Left ventricle myocardium inferior (tissue), 1 donor: ENCODE measurements around the gene INO80D. TPM values are rescaled to one million over a fixed set of nuclear protein-coding genes. Genes with fewer than 3 reads are reported as not detected.

Source experiments
- DNase-seq: peaks from one replicate; pipeline ENCODE4 v3.0.0-alpha.2; 2020
- H3K27ac ChIP-seq: fragments of 200-600 bp; replicated peaks from 2 replicates; pipeline ENCODE4 v1.8.0; 2021
- H3K27me3 ChIP-seq: fragments of 200-600 bp; 2 replicates; pipeline ENCODE4 v1.8.0; 2021; ENCODE audit warnings: low read depth
- H3K36me3 ChIP-seq: fragments of 200-600 bp; 2 replicates; pipeline ENCODE4 v1.8.0; 2021
- H3K4me1 ChIP-seq: fragments of 200-600 bp; 2 replicates; pipeline ENCODE4 v1.8.0; 2021
- H3K4me3 ChIP-seq: fragments of 200-600 bp; 2 replicates; pipeline ENCODE4 v1.8.0; 2021; ENCODE audit warnings: mild to moderate bottlenecking, moderate library complexity
- H3K9me3 ChIP-seq: fragments of 200-600 bp; replicated peaks from 2 replicates; pipeline ENCODE4 v1.8.0; 2021
- CTCF ChIP-seq: fragments of 200-600 bp; IDR thresholded peaks from 2 replicates; pipeline ENCODE4 v1.8.0; 2021; ENCODE audit warnings: antibody characterized with exemption, mild to moderate bottlenecking, borderline replicate concordance
- intact Hi-C: fragments of 100-400 bp; cut with micrococcal nuclease; formaldehyde crosslinking; loops from one replicate; pipeline ENCODE4 v1.11.0; 2022
- total RNA-seq: library from RNA; stranded (reverse); fragmentation: NEBNext Ultra II Directional; extraction: Animal tissue kit (Norgen Biotek cat#: 25700); gene quantifications from one replicate; pipeline ENCODE4 v1.2.1, GENCODE V29; 2021
- donor health status: DM: no; HTN: yes; CAD: no; lungs with severe emphysema.

INO80D gene
- total RNA-seq, 1 donor from 2014 or later: 12.8 TPM

DNA sequence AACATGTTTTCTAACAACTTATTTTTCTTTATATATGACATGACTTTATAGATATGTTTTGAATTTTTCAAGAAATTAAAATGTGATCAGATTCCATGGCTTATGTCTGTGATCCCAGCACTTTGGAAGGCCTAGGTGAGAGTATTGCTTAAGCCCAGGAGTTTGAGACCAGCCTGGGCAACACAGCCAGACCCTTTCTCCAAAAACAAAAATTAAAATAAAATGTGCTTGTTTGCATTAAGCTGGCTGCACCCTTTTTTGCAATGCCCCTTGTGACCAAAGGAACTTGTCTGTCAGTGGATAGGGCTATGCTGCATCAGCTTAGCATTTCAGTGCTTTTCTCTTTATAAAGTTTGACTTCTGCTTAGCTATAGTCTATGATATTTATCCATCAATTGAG, 2.3 kb upstream of the INO80D start:
- H3K4me3 ChIP-seq: no peak overlapping the region
- no peaks in the 10 kb centered on the region for H3K9me3 ChIP-seq
- peak overlapping the region; percentile 11 for H3K27ac ChIP-seq
- intact Hi-C loops: no loop called here
- no peak for DNase-seq
- H3K36me3 ChIP-seq: peaks cover 14% of the 10 kb centered on the region
- TF ChIP-seq CTCF: no peak
- peaks cover 47% of the 10 kb centered on the region for H3K4me1 ChIP-seq
- no peaks in the 10 kb centered on the region for H3K27me3 ChIP-seq

DNA sequence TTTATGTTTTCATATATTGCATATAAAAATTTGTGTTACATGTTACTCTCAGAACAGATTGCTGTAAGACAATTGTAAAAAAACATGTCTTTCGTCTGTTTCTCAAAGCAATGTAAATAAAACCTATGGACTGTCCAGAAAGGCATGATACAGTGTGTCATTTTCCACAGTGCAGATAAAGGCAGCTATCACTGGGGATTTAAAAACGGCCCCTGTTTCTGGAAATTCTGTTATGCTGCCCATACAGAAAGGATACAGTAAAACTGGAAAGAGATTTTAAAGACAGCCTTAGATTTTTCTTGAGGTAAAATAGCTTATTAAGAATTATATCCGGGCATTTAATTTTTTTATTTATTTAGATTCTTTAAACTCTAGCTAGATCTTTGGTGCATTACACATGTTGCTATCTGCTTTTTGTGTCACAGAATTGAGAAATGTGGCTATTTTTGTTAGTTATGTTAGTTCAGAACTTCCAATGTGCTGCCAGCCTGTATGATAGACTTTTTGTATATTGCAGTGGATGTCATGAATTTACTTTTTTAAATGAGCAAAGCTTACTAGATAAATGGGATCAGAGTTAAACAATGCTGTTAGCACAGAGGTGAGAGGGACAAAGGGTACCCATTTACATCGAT, 859 bp upstream of the INO80D start:
- no peaks in the 10 kb centered on the region for H3K27me3 ChIP-seq
- no peak for TF ChIP-seq CTCF
- H3K36me3 ChIP-seq: peaks cover 14% of the 10 kb centered on the region
- no peak for DNase-seq
- peak overlapping the region; percentile 92 for H3K4me3 ChIP-seq
- no peaks in the 10 kb centered on the region for H3K9me3 ChIP-seq
- intact Hi-C loops: no loop called here
- H3K27ac ChIP-seq: peak overlapping the region; percentile 98
- H3K4me1 ChIP-seq: peaks cover 52% of the 10 kb centered on the region

GRCh38 chr2:206084870-206085741, 868 bp downstream of the INO80D start:
- Histone ChIP-seq H3K4me3 (peak overlapping the region; percentile 92), H3K27ac (peak overlapping the region; percentile 98), H3K27me3 (no peaks in the 10 kb centered on the region), H3K9me3 (no peaks in the 10 kb centered on the region), H3K36me3 (peaks cover 5% of the 10 kb centered on the region), H3K4me1 (peaks cover 53% of the 10 kb centered on the region)
- intact Hi-C loops: no loop called here
- no peak for TF ChIP-seq CTCF
- DNase-seq: peak; percentile 34

DNA sequence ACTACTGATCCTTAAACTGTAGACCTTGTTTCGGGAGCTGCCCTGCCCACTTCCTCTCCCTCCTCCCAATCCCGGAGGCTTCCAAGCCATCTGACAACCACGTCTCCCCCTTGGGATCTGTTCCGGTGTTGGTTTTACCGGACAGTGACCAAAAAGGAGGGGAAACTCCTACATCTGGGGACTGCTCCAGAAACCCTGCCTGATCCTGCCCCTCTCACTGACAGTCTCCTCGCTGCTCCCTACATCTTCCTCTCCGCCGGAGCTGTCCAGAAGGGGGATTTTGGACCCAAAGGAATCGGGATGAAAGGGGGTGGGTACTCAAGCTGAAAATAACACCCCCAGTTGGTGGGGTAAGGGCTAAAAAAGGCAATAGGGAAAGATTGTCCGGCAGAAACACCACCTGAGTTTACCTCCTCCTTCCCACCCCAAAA, 1.5 kb downstream of the INO80D start:
- DNase-seq: peak; percentile 53
- intact Hi-C loops: no loop called here
- TF ChIP-seq CTCF: no peak
- Histone ChIP-seq H3K9me3 (no peaks in the 10 kb centered on the region), H3K27ac (peak overlapping the region; percentile 98), H3K4me3 (peak overlapping the region; percentile 92), H3K27me3 (no peaks in the 10 kb centered on the region), H3K4me1 (peaks cover 60% of the 10 kb centered on the region), H3K36me3 (no peaks in the 10 kb centered on the region)

DNA sequence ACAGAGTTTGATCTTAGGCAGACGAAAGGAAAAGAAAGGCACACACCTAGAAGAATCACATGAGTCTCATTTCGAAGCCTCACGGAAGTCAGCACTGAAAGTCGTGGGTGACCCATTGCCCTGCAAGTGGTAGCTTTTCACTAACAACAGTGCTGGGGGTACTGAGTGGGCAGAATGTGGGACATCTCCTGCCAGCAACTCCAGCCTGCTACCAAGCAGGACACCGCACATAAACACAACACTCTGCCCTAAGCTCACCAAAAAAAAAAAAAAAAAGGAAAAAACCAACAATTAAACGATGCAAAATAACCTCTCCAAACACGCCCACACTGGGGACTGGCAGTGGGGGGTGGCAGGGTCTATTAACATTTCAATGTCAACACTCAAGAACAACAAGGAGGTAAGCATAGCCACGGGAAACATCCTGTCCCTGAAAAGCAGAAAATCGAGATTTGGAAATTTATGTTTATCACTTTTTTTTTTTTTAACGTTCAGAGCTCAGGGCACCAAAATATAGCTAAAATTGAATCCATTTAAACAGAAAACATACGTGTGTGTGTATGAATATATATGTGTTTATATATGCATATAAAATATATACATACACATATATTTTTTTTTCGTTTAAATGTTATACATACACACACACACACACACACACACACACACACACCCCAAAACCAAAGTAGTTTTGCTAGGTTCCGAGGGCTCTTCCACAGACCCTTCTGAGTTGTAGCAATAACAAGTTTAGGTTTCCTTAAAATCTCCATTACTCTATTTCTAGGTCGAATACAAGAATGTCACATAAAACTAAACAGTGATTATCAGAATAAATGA, 2.2 kb downstream of the INO80D start:
- peak overlapping the region; percentile 92 for H3K4me3 ChIP-seq
- TF ChIP-seq CTCF: no peak
- peak overlapping the region; percentile 98 for H3K27ac ChIP-seq
- H3K4me1 ChIP-seq: peaks cover 61% of the 10 kb centered on the region
- no peaks in the 10 kb centered on the region for H3K9me3 ChIP-seq
- no peak for DNase-seq
- intact Hi-C loops: no loop called here
- H3K36me3 ChIP-seq: no peaks in the 10 kb centered on the region
- no peaks in the 10 kb centered on the region for H3K27me3 ChIP-seq
